ENCODE measurements around the gene B3GNT9.

GRCh38 chr16:67200491-67200890 is 49.7 kb upstream of the B3GNT9 start:
- no peak for TF ChIP-seq POLR2A (IDR thresholded peaks at IDR 0.05)
- TF ChIP-seq CTCF (IDR thresholded peaks at IDR 0.05): no peak
